Panc1 (cell line): ENCODE measurements around the gene WDR48. TPM values are rescaled to one million over a fixed set of nuclear protein-coding genes. Genes with fewer than 3 reads are reported as not detected.

Experiments
- ATAC-seq: fragments of 200-7000 bp; cut with Tn5 transposase; 2 replicates; pipeline ENCODE4 v1.9.1; 2020; ENCODE audit warnings: mild to moderate bottlenecking, moderate library complexity
- BruUV-seq: library from RNA; stranded (reverse); fragments of 400-500 nt; replicated peaks from 2 replicates; lab custom pipeline; 2021; lab: Mats Ljungman, UMichigan
- CTCF ChIA-PET: fragments of 300-600 bp; sonication (Branson Sonifier 250); formaldehyde crosslinking; loops from one replicate; lab custom pipeline; 2022; ENCODE audit warnings: antibody characterized with exemption; lab: Charles Lee
- POLR2A ChIA-PET: fragments of 300-600 bp; sonication (Branson Sonifier 250); formaldehyde crosslinking; loops from one replicate; lab custom pipeline; 2022; ENCODE audit warnings: antibody characterized with exemption; lab: Charles Lee
- DNase-seq: peaks from one replicate; pipeline ENCODE4 v3.0.0-alpha.2; 2010; ENCODE audit warnings: low read depth, low spot score
- H3K27ac ChIP-seq: 2 replicates; pipeline ENCODE4 v1.5.1; 2011; ENCODE audit warnings: mild to moderate bottlenecking, low read length, inconsistent platforms
- H3K27me3 ChIP-seq: fragments of 200-500 bp; sonication (Bioruptor generic); 2 replicates; pipeline ENCODE4 v1.6.0; 2014; ENCODE audit warnings: low read length, inconsistent platforms; ENCODE audit not compliant: control insufficient read depth, insufficient read depth
- H3K36me3 ChIP-seq: fragments of 200-500 bp; sonication (Bioruptor generic); 2 replicates; pipeline ENCODE4 v1.5.1; 2014; ENCODE audit warnings: inconsistent platforms, mild to moderate bottlenecking, low read length, moderate library complexity; ENCODE audit not compliant: control insufficient read depth, insufficient read depth
- H3K4me1 ChIP-seq: 2 replicates; pipeline ENCODE4 v1.5.1; 2011; ENCODE audit warnings: inconsistent platforms, mild to moderate bottlenecking, low read length, moderate library complexity; ENCODE audit not compliant: control insufficient read depth, insufficient read depth
- H3K4me3 ChIP-seq, 2 experiments: 2 replicates each; pipeline ENCODE4 v1.5.1; 2011 to 2012; ENCODE audit warnings: low read depth in 2 of 2, low read length in 2 of 2, mild to moderate bottlenecking in 2 of 2, inconsistent platforms in 1 of 2, moderate library complexity in 1 of 2
- H3K9me3 ChIP-seq: fragments of 200-500 bp; sonication (Bioruptor generic); 2 replicates; pipeline ENCODE4 v1.5.1; 2014; ENCODE audit warnings: low read depth, mild to moderate bottlenecking, inconsistent platforms, low read length, moderate library complexity; ENCODE audit not compliant: control insufficient read depth, insufficient read depth
- POLR2AphosphoS5 ChIP-seq: IDR thresholded peaks from 2 replicates; pipeline ENCODE4 v1.6.1; 2012; ENCODE audit warnings: mild to moderate bottlenecking, low read depth, low read length, moderate library complexity
- SIN3A ChIP-seq: IDR thresholded peaks from 2 replicates; pipeline ENCODE4 v1.6.1; 2012; ENCODE audit warnings: low read depth, mild to moderate bottlenecking, low read length, moderate library complexity, borderline replicate concordance; ENCODE audit not compliant: insufficient read depth
- TCF7L2 ChIP-seq: IDR thresholded peaks from 2 replicates; pipeline ENCODE4 v1.6.1; 2011; ENCODE audit warnings: mild to moderate bottlenecking, low read depth, low read length, inconsistent platforms
- in situ Hi-C: cut with HindIII; loops from 2 replicates; pipeline ENCODE4 v1.10.0; 2016; ENCODE audit warnings: low sequenced_read_pairs, low pct_unique_long_range_greater_than_20kb
- intact Hi-C: fragments of 100-400 bp; cut with micrococcal nuclease; formaldehyde crosslinking; loops from one replicate; pipeline ENCODE4 v1.10.0; 2022; ENCODE audit not compliant: unreplicated experiment
- total RNA-seq: library from RNA; stranded (reverse); gene quantifications from one replicate; pipeline ENCODE4 v1.2.1, GENCODE V29; 2021; ENCODE audit not compliant: unreplicated experiment
- TF ChIP-seq, protein P1 (sequence below): fragments of 450-650 bp; IDR thresholded peaks from 2 replicates; pipeline ENCODE4 v1.5.1; 2017; ENCODE audit warnings: mild to moderate bottlenecking
- TF ChIP-seq, protein P2 (sequence below), 2 experiments: IDR thresholded peaks; 2 replicates each; pipeline ENCODE4 v1.6.1; 2011 to 2012; ENCODE audit warnings: low read depth in 2 of 2, control low read depth in 1 of 2, low read length in 1 of 2, mild to moderate bottlenecking in 1 of 2, moderate library complexity in 1 of 2; ENCODE audit not compliant: insufficient read depth in 1 of 2

WDR48 gene
- total RNA-seq, 1 experiment from 2014 or later, result 15.7 TPM

DNA sequence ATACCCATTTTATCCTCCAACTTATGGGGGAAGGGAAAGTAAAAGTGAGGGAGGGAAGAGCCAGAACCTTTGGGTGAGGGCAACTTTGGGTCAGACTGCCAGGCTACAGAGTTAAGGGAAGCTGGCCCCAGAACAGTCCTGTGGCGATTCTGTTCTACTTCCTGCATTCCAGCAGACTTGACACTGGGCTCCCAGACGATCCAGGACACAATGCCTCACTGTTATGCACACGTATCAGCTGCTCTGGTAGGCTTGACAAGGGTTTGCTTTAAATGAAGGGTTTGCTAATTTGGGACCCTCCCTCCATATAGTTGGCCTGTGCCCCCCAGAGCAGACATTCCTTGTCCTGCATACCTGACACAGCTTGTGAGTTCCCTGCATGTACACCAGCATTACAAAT lies 45.0 kb downstream of the WDR48 start:
- ChIA-PET POLR2A (no interaction called here), CTCF (no interaction called here)
- intact Hi-C loops, result no loop called here
- DNase-seq (no peak), ATAC-seq (no peak)
- no peak overlapping the region for H3K4me3 ChIP-seq
- peaks cover 2% of the 10 kb centered on the region for H3K36me3 ChIP-seq
- TF ChIP-seq SIN3A, result no peak
- TF ChIP-seq, protein P1, sequence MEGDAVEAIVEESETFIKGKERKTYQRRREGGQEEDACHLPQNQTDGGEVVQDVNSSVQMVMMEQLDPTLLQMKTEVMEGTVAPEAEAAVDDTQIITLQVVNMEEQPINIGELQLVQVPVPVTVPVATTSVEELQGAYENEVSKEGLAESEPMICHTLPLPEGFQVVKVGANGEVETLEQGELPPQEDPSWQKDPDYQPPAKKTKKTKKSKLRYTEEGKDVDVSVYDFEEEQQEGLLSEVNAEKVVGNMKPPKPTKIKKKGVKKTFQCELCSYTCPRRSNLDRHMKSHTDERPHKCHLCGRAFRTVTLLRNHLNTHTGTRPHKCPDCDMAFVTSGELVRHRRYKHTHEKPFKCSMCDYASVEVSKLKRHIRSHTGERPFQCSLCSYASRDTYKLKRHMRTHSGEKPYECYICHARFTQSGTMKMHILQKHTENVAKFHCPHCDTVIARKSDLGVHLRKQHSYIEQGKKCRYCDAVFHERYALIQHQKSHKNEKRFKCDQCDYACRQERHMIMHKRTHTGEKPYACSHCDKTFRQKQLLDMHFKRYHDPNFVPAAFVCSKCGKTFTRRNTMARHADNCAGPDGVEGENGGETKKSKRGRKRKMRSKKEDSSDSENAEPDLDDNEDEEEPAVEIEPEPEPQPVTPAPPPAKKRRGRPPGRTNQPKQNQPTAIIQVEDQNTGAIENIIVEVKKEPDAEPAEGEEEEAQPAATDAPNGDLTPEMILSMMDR, result no peak
- TF ChIP-seq, protein P2, sequence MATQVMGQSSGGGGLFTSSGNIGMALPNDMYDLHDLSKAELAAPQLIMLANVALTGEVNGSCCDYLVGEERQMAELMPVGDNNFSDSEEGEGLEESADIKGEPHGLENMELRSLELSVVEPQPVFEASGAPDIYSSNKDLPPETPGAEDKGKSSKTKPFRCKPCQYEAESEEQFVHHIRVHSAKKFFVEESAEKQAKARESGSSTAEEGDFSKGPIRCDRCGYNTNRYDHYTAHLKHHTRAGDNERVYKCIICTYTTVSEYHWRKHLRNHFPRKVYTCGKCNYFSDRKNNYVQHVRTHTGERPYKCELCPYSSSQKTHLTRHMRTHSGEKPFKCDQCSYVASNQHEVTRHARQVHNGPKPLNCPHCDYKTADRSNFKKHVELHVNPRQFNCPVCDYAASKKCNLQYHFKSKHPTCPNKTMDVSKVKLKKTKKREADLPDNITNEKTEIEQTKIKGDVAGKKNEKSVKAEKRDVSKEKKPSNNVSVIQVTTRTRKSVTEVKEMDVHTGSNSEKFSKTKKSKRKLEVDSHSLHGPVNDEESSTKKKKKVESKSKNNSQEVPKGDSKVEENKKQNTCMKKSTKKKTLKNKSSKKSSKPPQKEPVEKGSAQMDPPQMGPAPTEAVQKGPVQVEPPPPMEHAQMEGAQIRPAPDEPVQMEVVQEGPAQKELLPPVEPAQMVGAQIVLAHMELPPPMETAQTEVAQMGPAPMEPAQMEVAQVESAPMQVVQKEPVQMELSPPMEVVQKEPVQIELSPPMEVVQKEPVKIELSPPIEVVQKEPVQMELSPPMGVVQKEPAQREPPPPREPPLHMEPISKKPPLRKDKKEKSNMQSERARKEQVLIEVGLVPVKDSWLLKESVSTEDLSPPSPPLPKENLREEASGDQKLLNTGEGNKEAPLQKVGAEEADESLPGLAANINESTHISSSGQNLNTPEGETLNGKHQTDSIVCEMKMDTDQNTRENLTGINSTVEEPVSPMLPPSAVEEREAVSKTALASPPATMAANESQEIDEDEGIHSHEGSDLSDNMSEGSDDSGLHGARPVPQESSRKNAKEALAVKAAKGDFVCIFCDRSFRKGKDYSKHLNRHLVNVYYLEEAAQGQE (IDR thresholded peaks at IDR 0.05; ENCODE audit: insufficient read depth in 1 of 2, low read depth in 2 of 2, low read length in 1 of 2), result no peak
- no peak for TF ChIP-seq POLR2AphosphoS5
- TF ChIP-seq TCF7L2, result no peak
- in situ Hi-C loops, result no loop called here
- no TSS peak for BruUV-seq
- no peak overlapping the region for H3K27ac ChIP-seq
- no peaks in the 10 kb centered on the region for H3K27me3 ChIP-seq
- H3K9me3 ChIP-seq, result no peaks in the 10 kb centered on the region
- no peaks in the 10 kb centered on the region for H3K4me1 ChIP-seq

DNA sequence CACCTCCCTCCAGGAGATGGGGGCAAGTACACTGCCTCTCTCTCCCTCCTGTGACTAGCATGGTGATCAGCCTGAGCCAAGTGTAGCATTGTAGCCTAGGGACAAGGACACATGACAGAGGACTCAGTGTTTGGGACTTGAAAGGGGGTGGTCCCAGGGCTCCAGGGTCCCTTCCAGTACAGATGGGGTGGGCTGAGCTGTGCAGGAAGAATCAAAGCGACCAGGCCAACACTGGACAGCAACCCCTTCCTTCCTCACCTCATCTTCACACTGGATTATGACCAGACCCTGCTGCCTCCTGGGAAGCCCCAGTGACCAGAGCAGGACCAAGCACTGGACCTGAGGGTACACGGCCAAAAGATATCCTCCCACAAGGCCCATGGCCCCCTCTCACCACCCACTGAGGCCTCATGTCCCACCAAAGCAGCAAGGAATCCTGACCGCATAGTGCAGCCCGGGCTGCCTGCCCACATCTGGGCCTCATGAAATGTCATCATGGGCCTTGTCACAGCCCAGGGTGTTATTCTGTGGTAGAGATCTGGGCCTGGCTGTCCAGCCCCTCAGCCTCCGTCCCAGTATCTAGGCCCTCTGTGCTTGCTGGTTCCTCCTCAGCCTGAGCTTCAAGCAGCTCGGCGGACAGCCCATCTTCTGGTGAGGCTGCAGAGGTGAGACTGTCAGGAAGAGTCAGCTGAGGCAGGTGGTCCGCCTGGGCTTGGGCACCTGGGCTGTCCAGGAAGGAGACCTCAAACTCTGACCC lies 46.1 kb downstream of the WDR48 start:
- no peak for ATAC-seq
- POLR2A ChIA-PET, result no interaction called here
- intact Hi-C loops, result no loop called here
- Histone ChIP-seq H3K27me3 (no peaks in the 10 kb centered on the region), H3K9me3 (no peaks in the 10 kb centered on the region), H3K4me1 (no peaks in the 10 kb centered on the region), H3K27ac (no peak overlapping the region), H3K4me3 (no peak overlapping the region), H3K36me3 (peaks cover 2% of the 10 kb centered on the region)
- CTCF ChIA-PET, result no interaction called here
- in situ Hi-C loops, result no loop called here
- no peak for TF ChIP-seq POLR2AphosphoS5
- TF ChIP-seq, protein P1, result no peak
- BruUV-seq, result no TSS peak
- no peak for DNase-seq
